Measurements from ENCODE around the gene ZNF407.

Gene ZNF407

GRCh38 chr18:74982946-74983635 lies 385.4 kb downstream of the ZNF407 start:
- DNase-seq = no peak

- DNase-seq = no peak
Measured at GRCh38 chr18:74989134-74989533, 391.5 kb downstream of the ZNF407 start.

GRCh38 chr18:74990563-74991081 lies 393.0 kb downstream of the ZNF407 start:
- DNase-seq = peak; percentile 44

- peak; percentile 77 for DNase-seq
Measured at GRCh38 chr18:74994502-74995418, 397.1 kb downstream of the ZNF407 start.

GRCh38 chr18:74995419-74995736 lies 397.7 kb downstream of the ZNF407 start:
- DNase-seq = no peak

GRCh38 chr18:74996055-74996454 lies 398.4 kb downstream of the ZNF407 start:
- peak; percentile 39 for DNase-seq

- DNase-seq = no peak
Measured at GRCh38 chr18:74996996-74997395, 399.3 kb downstream of the ZNF407 start.

GRCh38 chr18:75000920-75001319 lies 403.2 kb downstream of the ZNF407 start:
- DNase-seq = no peak

GRCh38 chr18:75003039-75003438 lies 405.4 kb downstream of the ZNF407 start:
- no peak for DNase-seq

- DNase-seq = no peak
Measured at GRCh38 chr18:75003764-75004690, 406.4 kb downstream of the ZNF407 start.

GRCh38 chr18:75005626-75006025 lies 408.0 kb downstream of the ZNF407 start:
- DNase-seq = no peak

GRCh38 chr18:75008186-75008585 lies 410.5 kb downstream of the ZNF407 start:
- no peak for DNase-seq

- DNase-seq = no peak
Measured at GRCh38 chr18:75009296-75009695, 411.6 kb downstream of the ZNF407 start.

GRCh38 chr18:75009878-75010277 lies 412.2 kb downstream of the ZNF407 start:
- no peak for DNase-seq

- no peak for DNase-seq
Measured at GRCh38 chr18:75010278-75010677, 412.6 kb downstream of the ZNF407 start.

GRCh38 chr18:75010689-75011088 lies 413.0 kb downstream of the ZNF407 start:
- no peak for DNase-seq

- no peak for DNase-seq
Measured at GRCh38 chr18:75016025-75016717, 418.5 kb downstream of the ZNF407 start.

GRCh38 chr18:75023473-75023872 lies 425.8 kb downstream of the ZNF407 start:
- DNase-seq = no peak

- DNase-seq = no peak
Measured at GRCh38 chr18:75024871-75025270, 427.2 kb downstream of the ZNF407 start.

- no peak for DNase-seq
Measured at GRCh38 chr18:75025573-75025972, 427.9 kb downstream of the ZNF407 start.

- peak; percentile 19 for DNase-seq
Measured at GRCh38 chr18:75029481-75029880, 431.8 kb downstream of the ZNF407 start.

- DNase-seq = no peak
Measured at GRCh38 chr18:75031717-75032317, 434.1 kb downstream of the ZNF407 start.
